ENCODE results near the gene PSMD2.

The PSMD2 gene

GRCh38 chr3:184315871-184316661 is 17.0 kb downstream of the PSMD2 start:
- TF ChIP-seq, protein P1, sequence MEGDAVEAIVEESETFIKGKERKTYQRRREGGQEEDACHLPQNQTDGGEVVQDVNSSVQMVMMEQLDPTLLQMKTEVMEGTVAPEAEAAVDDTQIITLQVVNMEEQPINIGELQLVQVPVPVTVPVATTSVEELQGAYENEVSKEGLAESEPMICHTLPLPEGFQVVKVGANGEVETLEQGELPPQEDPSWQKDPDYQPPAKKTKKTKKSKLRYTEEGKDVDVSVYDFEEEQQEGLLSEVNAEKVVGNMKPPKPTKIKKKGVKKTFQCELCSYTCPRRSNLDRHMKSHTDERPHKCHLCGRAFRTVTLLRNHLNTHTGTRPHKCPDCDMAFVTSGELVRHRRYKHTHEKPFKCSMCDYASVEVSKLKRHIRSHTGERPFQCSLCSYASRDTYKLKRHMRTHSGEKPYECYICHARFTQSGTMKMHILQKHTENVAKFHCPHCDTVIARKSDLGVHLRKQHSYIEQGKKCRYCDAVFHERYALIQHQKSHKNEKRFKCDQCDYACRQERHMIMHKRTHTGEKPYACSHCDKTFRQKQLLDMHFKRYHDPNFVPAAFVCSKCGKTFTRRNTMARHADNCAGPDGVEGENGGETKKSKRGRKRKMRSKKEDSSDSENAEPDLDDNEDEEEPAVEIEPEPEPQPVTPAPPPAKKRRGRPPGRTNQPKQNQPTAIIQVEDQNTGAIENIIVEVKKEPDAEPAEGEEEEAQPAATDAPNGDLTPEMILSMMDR (IDR thresholded peaks at IDR 0.05; ENCODE audit: low read depth, low read length) = no peak
- DNase-seq (ENCODE audit: low read depth, low spot score) = no peak
- in situ Hi-C loops (cut with HindIII; ENCODE audit: low sequenced_read_pairs) = no loop called here
- H3K4me3 ChIP-seq (ENCODE audit: low read depth, low read length) = peak overlapping the region; percentile 95

- DNase-seq (ENCODE audit: low read depth, low spot score) = no peak
- H3K4me3 ChIP-seq (ENCODE audit: low read depth, low read length) = peak overlapping the region; percentile 95
- TF ChIP-seq, protein P1 (IDR thresholded peaks at IDR 0.05; ENCODE audit: low read depth, low read length) = no peak
- in situ Hi-C loops (cut with HindIII; ENCODE audit: low sequenced_read_pairs) = no loop called here
Measured at GRCh38 chr3:184316792-184317191, 17.8 kb downstream of the PSMD2 start.

DNA sequence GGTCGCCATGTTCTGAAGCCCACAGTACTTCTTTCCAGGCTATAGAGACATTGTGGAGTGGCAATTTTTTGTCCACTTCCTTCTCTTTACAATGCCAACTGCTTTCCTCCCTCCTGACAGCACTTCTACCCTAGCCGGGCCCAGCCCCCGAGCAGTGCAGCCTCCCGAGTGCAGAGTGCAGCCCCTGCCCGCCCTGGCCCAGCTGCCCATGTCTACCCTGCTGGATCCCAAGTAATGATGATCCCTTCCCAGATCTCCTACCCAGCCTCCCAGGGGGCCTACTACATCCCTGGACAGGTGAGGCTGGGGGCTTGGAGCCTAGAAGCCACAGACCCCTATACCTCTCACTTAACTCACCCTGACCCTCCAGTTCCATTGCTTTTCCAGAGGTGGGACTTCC is 18.2 kb downstream of the PSMD2 start:
- TF ChIP-seq, protein P1 (IDR thresholded peaks at IDR 0.05; ENCODE audit: low read depth, low read length) = no peak
- DNase-seq (ENCODE audit: low read depth, low spot score) = no peak
- in situ Hi-C loops (cut with HindIII; ENCODE audit: low sequenced_read_pairs) = no loop called here
- H3K4me3 ChIP-seq (ENCODE audit: low read depth, low read length) = peak overlapping the region; percentile 95

- in situ Hi-C loops (cut with HindIII; ENCODE audit: low sequenced_read_pairs) = no loop called here
- TF ChIP-seq, protein P1 (IDR thresholded peaks at IDR 0.05; ENCODE audit: low read depth, low read length) = no peak
- no peak overlapping the region for H3K4me3 ChIP-seq (ENCODE audit: low read depth, low read length)
- DNase-seq (ENCODE audit: low read depth, low spot score) = peak; percentile 97
Measured at GRCh38 chr3:184320104-184320445, 21.0 kb downstream of the PSMD2 start.

- DNase-seq (ENCODE audit: low read depth, low spot score) = no peak
- TF ChIP-seq, protein P1 (IDR thresholded peaks at IDR 0.05; ENCODE audit: low read depth, low read length) = no peak
- H3K4me3 ChIP-seq (ENCODE audit: low read depth, low read length) = no peak overlapping the region
- in situ Hi-C loops (cut with HindIII; ENCODE audit: low sequenced_read_pairs) = no loop called here
Measured at GRCh38 chr3:184321666-184322065, 22.6 kb downstream of the PSMD2 start.

GRCh38 chr3:184322731-184323487 is 23.9 kb downstream of the PSMD2 start:
- in situ Hi-C loops (cut with HindIII; ENCODE audit: low sequenced_read_pairs) = no loop called here
- no peak overlapping the region for H3K4me3 ChIP-seq (ENCODE audit: low read depth, low read length)
- no peak for DNase-seq (ENCODE audit: low read depth, low spot score)
- TF ChIP-seq, protein P1 (IDR thresholded peaks at IDR 0.05; ENCODE audit: low read depth, low read length) = no peak
